Measurements from ENCODE around the gene CLDND2.
A peak's percentile ranks its signal among the peaks of the same experiment; 100 is the strongest.
"Not testable (repeated sequence)": the region's sequence is repeated elsewhere in the genome, so short reads cannot be mapped to it uniquely, and the experiment has no call there.

The CLDND2 gene

GRCh38 chr19:51368366-51369282 lies at the start of gene CLDND2:
CLDND2 (minus strand) TSS chr19:51369003; CDS start chr19:51368577, 426 bp downstream.
- DNase-seq, result no peak

DNA sequence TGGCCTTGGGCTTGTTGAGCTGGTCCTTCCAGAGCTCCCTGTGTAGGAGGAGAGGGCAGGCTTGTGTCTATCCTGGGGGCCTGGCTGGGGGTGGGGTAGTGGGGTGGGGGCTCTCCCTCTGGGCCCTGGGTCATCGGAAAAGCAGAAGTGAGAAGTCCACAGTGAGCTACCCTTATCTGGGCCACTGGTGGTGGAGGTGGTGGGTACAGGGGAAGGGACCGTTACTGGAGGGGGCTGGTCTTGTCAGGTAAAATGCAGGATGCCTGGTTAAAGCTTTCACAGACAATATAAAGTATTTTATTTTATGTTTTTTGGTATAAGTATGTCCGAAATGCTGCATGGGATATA lies 49.0 kb upstream of the CLDND2 start:
- DNase-seq, result no peak

- DNase-seq, result no peak
Measured at GRCh38 chr19:51417107-51417809, 48.5 kb upstream of the CLDND2 start, which contains the start of gene SIGLEC10. SIGLEC10 (minus strand) TSS chr19:51417642; CDS start chr19:51417581, 61 bp downstream.

DNA sequence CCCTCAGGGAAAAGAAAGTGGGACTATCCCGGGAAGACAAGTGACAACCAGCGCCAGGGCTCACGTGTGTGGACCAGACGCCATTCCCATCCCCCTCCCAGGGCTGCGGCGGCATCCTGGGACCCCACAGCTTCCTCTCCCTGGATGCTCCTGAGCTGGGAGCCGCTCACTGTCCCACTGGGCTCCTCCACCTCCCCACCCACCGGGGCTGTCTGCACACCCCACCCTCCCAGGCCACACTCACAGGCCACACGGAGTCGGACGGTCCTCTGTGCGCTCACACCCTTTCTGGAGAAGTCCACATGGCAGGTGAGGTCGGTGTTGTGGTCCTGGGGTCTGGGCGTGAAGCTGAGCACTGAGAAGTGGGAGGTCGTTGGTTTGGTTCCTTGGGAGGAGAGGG lies 47.6 kb upstream of the CLDND2 start:
- not testable (repeated sequence) for DNase-seq

- no peak for DNase-seq
Measured at GRCh38 chr19:51415187-51415586, 46.4 kb upstream of the CLDND2 start.

- DNase-seq, result no peak
Measured at GRCh38 chr19:51410950-51411748, 42.3 kb upstream of the CLDND2 start.

DNA sequence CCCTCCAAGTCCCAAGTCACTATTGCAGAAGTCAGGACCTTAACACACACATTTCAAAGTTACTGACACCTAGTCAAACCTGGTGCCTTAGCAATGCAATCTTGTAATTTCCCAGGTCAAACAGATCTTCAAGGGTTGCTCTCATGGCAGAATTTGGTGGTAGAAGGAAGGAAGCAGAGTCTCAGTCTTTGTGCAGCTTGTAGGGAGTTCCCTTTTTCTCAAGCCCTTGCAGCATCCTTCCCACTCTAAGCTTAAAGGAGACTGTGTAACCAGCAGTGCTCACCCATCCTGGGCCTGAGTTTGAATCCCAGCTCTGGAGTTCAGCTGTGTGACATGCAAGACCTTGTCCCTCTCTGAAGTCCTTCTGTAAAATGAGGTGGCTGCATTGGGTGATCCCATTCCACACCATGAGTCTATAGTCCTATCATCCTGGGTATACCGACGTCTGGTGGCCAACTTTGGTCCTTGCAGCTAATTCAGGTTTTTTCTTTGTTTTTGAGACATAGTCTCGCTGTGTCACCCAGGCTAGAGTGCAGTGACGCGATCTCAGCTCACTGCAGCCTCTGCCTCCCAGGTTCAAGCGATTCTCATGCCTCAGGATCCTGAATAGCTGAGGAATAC lies 38.8 kb upstream of the CLDND2 start:
- DNase-seq, result no peak

DNA sequence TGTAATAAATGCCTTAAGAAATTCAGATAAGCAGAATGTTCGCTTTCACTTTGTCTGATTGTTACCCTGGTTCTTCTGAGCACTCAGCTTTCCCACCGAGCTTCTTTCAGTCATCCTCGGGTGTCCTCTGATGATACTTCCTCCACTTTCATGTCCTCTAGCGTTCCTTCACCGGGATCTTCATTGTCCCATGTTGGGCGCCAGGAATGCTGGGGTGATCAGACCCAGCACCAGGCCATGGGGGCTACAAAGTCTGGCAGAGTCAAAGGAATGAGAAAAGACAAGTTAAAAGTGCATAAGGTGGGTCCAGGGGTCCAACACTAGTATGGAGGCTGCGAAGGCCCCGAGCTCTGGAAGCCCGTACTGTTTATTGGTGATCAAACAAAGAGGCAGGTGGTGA lies 33.3 kb upstream of the CLDND2 start:
- DNase-seq, result no peak

GRCh38 chr19:51399936-51400335 lies 31.1 kb upstream of the CLDND2 start:
- DNase-seq, result not testable (repeated sequence)

- no peak for DNase-seq
Measured at GRCh38 chr19:51399231-51399630, 30.4 kb upstream of the CLDND2 start.

DNA sequence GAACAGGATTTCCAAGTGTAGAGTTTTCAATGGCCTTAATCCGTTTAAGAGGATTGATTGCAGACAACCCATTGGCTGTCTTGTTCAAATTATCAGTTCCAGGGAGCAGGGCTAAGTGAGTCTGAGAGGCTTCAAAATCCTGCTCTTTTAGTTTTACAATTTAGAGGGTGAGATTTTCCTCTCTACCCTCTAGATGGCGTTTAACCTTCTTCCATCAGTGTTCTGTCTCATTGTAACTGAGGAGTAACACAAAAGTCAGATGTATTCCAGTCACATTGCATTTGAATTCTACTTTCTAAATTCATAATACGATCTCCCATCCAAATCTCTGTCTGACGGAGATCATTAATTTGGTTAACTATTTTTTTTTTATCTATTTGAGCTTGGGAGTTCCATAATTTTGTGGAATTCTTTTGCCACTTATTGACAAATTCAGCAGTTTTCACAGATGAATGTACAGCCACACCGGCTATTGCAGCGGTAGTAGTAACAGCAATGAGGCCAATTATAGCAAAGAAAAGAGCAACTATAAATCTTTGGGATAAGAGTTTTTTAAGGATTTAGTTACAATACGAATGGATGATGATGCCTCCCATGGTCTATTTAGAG lies 29.4 kb upstream of the CLDND2 start:
- peak; percentile 67 for DNase-seq

DNA sequence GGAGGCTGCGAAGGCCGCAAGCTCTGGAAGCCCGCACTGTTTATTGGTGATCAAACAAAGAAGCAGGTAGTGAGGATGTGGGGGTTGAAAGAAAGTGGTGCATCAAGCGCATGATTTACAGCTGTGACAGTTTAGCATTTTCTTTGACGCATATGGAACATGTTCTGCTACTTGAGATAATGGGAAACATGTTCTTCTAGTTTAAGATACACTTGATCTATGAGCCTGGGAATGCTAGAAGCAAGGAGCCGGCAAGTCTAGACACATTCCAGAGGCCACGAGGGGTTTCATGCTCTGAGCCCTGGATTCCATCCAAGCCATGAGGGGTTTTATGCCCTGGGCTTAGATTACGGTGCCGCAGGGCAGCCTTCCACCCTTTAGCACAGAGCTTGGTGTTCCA lies 28.6 kb upstream of the CLDND2 start:
- DNase-seq, result peak; percentile 67

- DNase-seq, result no peak
Measured at GRCh38 chr19:51396175-51396574, 27.4 kb upstream of the CLDND2 start.

DNA sequence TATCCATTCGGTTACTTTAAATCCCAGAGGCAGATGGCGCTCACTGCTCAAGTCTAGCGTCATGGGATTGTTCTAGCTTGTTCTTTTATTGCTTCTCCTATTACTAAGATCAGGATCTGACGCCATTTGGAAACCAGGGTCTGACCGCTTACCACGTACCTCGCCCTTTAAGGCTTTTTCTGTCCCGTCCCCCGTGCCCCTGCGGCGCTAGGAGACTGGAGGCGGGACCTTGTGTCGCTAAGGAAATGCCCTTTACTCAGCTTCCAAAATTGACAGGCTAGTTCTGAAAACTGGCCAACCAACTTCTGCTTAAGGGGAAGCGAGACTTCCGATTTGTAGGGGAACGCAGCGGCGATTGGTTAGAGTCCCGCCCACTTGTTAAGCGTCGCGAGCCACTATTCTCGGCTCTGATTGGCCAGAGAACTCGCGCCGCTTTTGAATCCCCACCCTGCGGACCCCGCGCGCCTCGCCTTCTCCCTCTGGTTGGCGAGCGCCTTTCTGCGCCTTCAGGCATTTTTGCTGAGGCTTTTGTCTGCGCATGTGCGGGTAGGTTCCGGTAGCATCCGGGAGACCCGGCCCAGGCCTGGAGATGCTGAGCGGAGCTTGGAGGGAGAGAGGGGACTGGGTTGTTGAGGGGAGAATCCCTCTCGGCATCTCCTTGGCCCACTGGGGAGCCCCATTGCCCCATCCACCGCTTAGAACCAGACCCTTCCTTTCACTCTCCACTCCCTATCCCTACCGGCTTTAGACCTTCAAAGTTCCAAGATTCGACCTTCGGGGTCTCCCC lies 25.4 kb upstream of the CLDND2 start:
- peak; percentile 97 for DNase-seq

DNA sequence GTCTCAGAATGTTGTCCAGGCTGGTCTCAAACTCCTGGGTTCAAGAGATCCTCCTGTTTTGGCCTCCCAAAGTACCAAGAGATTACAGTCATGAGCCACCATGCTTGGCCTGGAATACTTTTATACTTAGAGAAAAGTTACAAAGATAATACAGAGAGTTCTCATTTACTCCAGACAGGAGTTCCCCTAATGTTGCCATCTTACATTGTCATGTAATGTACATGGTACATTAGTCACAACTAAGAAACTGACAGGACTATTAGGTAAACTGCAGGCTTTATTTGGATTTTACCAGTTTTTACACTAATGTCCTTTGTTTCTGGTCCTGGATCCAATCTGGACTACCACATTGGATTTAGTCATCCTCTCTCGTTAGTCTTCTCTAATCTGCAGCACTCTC lies 23.9 kb upstream of the CLDND2 start:
- DNase-seq, result no peak

DNA sequence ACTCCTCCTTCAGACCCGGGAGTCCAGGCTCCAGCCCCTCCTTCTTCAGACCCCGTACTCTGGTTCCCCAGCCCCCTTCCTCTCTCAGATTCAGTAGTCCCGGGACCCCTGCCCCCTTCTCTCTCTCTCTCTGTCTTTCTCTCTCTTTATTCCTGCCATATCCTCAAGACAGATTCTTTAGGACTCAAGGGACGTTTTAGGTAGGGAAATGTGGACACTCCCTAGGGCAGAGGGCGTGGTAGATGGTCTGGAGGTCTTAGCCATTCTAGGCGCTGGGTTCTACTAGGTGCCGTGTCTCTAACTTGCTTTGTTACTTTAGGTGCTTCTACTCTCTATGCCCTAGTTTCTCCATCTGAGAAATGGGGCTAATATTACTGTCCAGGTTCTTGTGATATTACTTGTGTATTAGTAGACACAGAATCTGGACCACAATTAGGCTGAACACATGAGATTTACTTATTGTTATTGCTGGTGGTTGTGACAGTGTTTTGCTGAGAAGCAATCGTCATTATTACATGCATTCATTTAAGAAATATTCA lies 22.3 kb upstream of the CLDND2 start:
- DNase-seq, result no peak

DNA sequence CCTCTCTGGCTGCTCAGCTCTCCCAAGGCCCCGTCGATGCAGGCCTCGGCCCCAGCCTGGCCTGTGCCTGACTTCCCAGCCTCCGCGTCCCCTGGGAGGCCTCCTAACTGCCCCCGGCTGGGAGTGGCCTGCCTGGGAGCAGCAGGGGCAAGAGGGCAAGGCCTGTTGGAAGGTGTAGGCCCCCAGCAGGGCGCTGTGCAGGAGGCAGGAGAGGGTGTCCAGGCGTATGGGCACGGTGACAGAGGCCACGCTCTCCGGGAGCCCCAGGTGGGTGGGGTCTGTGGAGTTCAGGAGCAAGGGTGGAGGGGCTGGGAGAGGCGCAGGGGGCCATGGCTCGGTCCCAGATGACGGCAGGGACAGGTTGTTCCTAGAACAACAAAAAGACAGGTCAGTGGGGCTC lies 20.3 kb upstream of the CLDND2 start:
- no peak for DNase-seq

GRCh38 chr19:51387924-51388389 lies 19.2 kb upstream of the CLDND2 start, which contains the start of gene LIM2:
LIM2 (minus strand) TSS chr19:51387974; CDS start chr19:51387443, 531 bp downstream.
- DNase-seq, result no peak

- DNase-seq, result no peak
Measured at GRCh38 chr19:51386882-51387520, 18.2 kb upstream of the CLDND2 start.

- DNase-seq, result no peak
Measured at GRCh38 chr19:51382004-51382403, 13.2 kb upstream of the CLDND2 start.
